Measurements from ENCODE around the gene NUBPL.
"Not testable (repeated sequence)": the region's sequence is repeated elsewhere in the genome, so short reads cannot be mapped to it uniquely, and the experiment has no call there.

The NUBPL gene

DNA sequence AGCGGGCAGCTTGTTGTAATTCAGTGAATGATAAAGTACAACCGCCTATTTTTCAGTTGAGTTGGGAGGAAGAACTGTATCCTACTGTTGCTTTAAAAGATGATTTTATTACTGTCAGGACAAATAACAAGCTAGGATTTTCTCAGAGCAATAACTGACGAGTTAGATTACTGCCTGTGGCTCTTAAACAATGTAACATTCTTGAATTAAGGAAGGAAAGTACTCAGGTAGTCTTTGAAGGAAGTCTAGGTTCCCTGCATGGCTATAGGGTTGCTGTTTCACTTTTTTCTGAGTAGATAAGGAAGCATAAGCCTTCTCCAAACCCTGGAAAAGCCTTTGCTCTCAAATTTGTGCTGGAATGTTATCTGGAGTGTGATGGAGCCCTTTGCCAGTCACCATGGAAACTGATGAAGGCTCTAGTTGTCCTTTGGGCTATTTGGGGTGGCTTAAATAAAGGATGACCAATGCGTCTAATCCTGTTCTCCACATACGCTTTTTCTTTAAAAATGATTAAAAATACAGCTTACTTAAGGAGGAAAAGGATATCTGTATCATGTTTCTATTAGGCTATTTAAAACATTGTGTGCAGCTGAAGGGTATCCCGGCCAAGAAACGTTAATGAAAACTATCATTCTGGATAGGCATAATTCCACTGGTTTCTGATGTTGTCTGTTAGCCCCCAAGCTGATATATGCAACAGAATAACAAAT is 17.7 kb downstream of the NUBPL start:
- no peak for DNase-seq

DNA sequence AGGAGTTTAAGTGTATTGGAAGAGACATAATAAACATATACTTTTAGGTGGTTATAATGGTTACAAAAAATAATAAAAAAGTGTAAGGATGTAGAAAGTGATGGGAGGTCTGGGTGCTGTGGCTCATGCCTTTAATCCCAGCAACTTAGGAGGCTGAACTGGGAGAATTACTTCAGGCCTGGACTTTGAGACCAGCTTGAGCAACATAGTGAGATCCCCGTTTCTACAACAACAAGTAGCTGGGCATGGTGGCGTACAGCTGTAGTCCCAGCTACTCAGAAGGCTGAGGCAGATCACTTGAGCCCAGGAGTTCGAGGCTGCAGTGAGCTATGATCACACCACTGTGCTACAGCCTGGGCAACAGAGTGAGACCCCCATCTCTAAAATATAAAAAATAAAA is 19.0 kb downstream of the NUBPL start:
- no peak for DNase-seq

DNA sequence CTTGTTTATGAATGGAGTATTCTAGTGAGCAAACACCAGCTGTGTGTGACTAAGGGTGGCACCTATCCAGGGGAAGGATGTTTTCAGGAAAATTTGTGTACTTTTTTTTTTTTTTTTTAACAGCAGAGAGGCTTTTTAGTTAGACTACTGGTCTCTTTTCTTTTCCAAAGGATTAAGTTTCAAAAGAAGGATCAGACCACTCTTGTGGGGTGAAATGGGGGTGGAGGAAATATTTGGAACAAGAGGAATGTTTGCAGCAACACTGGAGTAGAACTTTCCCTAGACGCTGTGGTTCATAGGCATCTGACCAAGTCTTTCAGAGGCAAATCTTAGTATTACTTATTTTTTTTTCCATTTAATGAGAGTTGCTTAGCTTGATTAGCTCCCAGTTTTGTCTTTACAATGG is 21.1 kb downstream of the NUBPL start:
- DNase-seq, result no peak

DNA sequence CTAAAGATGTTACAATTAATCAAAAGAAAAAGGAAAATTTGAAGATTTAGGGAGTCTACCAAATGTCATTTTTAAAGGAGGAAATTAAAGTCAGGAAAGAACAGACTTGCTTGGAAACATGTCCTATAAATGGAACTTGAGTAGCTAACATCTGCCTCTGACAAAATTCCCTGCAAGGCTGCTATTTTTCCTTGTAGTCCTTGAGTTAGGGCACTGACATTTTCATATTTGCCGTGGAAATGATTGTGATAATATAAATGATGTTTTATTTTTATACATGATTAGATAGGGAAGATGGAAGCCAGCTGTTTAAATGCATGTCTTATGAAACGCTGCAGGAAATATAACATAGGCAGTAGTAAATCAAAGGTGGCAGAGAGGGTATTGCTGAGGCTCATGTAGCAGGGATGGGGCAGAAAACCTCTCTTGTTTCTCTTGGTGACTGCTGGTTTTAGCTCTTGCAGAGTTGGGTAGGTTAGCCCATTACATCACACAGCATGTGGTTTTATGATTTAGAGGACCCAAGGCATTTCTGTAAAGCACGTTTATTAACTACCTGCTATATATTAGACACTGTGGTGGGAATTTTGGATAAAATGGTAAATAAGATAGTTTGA is 21.7 kb downstream of the NUBPL start:
- no peak for DNase-seq

DNA sequence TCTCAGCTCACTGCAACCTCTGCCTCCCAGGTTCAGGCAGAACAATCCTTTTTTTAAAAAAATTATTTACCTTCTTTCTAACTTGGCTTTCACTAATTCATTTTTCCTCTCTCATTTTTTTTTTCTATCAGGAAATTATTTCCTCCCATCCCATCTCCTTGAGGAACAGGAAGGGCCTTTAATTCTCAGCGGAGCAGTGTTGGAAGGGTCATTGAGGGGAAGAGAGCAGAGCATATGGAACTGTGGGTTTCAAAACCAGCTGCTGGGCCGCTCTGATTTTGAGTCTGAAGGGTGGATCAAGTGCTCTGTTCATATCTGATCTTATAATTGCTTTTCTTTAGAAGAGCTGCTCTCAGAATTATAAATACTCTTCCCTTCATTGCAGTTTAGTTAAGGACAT is 29.0 kb downstream of the NUBPL start:
- DNase-seq, result no peak

DNA sequence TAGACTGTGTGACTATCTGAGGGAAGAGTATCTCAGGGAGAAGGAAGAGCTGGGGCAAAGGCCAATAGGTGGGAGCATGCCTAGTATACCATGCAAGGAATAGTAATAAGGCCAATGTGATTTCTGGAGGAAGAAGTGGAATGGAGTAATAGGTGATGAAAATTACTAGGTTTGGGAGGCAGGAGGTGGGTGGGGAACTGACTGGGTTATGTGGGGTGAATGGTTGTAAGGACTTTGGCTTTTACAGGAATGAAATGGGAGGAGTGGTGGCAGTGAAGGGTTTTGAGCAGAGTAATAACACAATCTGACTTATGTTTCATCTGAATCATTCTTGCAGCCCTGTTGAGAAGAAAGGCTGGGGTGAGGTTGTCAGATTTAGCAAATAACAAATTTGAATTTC is 30.9 kb downstream of the NUBPL start:
- no peak for DNase-seq

DNA sequence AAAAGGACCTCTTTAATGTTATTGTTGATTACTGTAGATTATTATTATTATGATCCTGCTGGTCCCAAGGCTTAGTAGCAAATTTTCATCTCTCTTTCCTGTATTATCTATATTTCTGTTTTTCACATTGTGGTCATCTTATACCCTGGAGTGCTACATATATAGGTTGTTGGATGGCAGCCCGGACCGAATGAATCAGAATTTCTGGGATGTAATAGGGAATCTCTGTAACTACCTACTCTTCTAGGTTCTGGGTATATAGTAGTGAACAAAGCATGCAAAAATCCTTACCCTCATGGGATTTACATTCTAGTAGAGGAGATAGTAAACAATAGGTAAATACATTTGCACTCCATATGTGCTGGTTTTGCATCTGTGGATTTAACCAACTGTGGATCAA is 31.4 kb downstream of the NUBPL start:
- no peak for DNase-seq

DNA sequence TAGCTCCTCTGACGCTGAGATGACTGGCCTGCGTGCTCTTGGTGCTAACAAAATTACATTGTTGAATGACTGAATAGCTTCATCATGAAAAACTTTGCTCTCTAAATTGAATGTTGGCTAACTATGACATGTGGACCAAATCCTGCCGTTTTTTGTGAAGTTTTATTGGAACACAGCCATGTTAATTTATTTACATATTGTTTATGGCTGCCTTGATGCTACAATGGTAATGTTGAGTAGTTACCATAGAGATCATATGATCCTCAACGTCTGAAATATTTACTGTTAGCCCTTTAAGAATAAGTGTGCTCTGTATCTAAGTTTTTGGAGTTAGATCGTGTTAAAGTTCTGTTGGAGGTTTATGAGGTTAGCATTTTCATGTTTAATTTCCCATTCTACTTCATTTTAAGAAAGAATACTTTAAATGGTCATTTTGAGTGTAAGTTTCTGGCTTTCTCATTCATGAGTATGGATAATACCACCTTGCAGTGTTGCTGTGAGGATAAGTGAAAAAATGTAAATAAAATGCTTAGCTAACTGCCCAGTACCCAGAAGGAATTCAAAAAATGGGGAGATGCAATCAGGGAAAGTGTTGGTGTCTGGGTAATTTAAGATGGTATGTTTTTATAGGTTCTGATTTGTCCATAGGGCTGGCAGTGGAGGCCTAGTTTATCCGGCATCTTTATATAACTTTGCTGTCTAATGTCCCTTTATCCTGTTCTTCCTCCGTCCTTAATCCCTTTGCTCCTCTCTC is 35.3 kb downstream of the NUBPL start:
- DNase-seq, result no peak

DNA sequence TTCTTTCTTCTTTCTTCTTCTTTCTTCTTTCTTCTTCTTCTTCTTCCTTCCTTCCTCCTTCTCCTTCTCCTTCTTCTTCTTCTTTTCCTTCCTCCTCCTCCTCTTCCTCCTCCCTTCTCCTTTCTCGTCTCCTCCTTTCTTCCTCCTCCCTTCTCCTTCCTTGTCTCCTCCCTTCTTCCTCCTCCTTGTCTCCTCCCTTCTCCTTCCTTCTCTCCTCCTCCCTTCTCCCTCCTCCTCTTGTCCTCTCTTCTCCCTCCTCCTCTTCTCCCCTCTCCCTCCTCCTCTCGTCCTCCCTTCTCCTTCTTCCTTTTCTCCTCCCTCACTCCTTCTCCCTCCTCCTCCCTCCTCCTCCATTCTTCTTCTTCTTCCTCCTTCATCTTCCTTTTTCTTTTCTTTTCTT is 44.5 kb downstream of the NUBPL start:
- no peak for DNase-seq

DNA sequence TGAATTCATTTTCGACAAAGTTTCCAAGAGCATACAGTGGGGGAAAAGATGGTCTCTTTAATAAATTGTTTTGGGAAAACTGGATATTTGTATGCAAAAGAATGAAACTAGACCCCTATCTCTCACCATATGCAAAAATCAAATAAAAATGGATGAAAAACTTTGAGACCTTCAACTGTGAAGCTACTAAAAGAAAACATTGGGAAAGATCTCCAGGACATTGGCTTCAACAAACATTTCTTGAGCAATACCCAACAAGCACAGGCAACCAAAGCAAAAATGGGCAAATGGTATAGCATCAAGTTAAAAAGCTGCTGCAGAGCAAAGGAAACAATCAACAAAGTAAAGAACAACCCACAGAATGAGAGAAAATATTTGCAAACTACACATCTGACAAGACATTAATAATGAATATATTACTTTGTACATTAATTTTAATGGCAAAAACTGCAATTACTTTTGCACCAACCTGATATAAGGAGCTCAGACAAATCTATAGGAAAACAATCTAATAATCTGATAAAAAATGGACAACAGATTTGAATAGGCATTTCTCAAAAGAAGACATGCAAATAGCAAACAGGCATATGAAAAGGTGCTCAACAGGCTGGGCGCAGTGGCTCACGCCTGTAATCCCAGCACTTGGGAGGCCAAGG is 50.7 kb downstream of the NUBPL start:
- DNase-seq, result no peak

DNA sequence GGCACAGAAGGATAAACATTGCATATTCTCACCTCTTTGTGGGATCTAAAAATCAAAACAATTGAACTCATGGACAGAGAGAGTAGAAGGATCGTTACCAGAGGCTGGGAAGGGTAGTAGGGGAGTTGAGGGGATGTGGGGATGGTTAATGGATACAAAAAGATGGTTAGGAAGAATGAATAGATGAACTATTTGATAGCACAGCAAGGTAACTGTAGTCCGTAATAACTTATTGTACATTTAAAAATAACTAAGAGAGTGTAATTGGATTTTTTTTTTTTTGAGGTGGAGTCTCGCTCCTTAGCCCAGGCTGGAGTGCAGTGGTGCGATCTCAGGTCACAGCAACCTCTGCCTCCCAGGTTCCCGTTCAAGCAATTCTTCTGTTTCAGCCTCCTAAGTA is 52.0 kb downstream of the NUBPL start:
- no peak for DNase-seq

DNA sequence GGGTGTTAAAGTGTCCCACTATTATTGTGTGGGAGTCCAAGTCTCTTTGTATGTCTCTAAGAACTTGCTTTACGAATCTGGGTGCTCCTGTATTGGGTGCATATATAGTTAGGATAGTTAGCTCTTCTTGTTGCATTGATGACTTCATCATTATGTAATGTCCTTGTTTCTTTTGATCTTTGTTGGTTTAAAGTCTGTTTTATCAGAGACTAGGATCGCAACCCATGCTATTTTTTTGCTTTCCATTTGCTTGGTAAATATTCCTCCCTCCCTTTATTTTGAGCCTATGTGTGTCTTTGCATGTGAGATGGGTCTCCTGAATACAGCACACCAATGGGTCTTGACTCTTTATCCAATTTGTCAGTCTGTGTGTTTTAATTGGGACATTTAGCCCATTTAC is 57.7 kb downstream of the NUBPL start:
- DNase-seq, result not testable (repeated sequence)

DNA sequence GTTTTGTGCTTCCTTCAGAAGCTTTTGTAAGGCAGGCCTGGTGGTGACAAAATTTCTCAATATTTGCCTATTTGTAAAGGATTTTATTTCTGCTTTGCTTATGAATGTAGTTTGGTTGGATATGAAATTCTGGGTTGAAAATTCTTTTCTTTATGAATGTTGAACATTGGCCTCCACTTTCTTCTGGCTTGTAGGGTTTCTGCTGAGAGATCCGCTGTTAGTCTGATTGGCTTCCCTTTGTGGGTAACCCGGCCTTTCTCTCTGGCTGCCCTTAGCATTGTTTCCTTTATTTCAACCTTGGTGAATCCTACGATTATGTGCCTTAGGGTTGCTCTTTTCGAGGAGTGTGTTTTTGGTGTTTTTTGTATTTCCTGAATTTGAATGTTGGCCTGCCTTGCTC is 58.2 kb downstream of the NUBPL start:
- no peak for DNase-seq

DNA sequence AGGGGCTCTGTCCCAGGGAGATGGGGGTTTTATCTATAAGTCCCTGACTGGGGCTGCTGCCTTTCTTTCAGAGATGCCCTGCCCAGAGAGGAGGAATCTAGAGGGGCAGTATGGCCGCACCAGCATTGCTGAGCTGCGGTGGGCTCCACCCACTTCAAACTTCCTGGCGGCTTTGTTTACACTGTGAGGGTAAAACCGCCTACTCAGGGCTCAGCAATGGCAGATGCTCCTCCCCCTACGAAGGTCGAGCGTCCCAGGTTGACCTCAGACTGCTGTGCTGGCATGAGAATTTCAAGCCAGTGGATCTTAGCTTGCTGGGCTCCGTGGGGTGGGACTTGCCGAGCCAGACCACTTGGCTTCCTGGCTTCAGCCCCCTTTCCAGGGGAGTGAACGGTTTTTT is 59.7 kb downstream of the NUBPL start:
- not testable (repeated sequence) for DNase-seq

DNA sequence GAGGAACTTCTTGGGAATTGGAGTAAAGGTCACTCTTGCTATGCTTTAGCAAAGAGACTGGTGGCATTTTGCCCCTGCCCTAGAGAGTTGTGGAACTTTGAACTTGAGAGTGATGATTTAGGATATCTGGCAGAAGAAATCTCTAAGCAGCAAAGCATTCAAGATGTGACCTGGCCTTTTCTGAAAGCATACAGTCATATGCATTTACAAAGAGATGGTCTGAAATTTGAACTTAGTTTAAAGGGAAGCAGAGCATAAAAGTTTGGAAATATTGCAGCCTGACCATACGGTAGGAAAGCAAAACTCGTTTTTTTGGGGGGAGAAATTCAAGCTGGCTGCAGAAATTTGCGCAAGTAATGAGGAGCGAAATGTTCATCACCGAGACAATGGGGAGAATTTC is 60.9 kb downstream of the NUBPL start:
- DNase-seq, result no peak

DNA sequence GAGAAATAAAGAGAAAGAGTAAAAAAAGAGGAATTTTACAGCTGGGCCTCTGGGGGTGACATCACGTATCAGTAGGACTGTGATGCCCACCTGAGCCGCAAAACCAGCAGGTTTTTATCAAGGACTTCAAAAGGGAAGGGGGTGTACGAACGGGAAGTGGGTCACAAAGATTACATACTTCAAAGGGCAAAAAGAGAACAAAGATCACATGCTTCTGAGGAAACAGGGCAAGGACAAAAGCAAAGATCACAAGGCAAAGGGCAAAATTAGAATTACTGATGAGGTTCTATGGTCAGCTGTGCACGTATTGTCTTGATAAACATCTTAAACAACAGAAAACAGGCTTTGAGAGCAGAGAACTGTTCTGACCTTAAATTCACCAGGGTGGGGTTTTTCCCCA is 91.7 kb downstream of the NUBPL start:
- not testable (repeated sequence) for DNase-seq

DNA sequence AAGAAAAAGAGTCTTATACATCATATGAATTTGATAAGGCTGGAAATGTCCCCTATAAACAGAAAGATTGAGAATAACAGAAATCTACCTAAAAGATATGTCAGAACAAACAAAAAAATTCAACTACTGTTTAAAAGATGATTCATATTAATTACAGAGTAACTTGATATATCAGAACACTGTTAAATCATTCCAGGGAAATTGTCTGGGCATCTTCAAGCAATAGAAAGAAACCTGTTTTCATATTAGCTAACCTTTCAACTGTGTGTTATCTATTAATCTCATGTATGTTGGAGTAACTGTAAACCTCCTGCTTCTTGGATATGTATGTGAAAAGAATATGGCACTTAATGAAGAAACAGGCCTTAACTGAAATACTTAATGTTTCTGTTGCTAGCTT is 96.7 kb downstream of the NUBPL start:
- no peak for DNase-seq

DNA sequence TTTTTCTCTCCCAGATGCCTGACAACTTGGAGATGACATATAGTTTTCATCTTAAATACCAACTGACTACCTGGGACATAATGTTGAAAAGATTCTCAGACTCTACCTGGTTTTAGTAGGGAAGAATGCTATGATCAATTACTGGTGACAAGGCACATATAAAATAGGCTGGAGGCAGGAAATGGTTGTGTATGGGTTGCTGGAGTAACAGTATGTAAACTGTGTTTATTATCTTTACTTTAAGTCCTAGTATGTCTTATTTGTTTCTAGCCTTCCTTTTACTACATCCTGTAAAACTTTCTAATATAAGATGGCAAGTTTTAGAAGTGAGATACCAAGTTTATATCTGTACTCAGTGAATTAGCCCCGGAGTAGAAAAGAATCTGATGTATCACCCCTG is 98.1 kb downstream of the NUBPL start:
- DNase-seq, result no peak

DNA sequence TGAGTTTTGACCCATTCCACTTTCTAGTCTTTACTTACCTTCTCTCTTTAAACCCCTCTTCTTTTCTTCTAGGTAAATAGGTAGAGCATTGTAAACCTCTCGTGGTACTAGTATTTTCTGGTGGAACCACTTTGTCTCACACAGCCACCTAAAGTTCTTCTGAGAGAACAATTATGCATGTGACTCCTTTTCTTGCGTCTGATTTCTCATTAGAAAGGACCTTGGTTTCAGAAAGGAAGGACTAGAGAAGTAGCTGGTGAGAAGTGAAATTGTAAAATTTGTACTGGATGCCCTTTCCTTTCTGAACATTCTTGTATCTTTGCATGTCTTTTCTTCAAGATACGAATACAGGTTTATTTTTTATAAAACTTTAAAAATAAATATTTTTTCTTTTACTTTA is 99.0 kb downstream of the NUBPL start:
- no peak for DNase-seq

DNA sequence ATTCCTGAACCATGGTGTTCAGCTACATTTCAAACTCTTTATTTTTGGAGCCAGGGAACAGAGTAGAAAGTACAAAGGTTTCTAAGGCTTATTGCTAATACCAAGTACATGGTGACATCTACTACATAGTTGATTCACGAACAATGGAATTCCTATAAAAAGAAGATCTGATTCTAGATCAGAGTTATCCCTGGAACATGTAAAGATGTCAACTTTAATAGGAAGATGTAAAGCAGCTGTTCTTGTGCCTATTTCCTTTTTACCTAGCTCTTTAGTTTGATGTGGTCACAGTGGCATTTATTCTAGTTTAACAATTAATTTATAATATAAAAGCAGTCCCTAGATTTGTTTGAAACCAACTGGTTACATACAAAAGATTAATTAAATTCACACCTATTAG is 99.5 kb downstream of the NUBPL start:
- DNase-seq, result no peak

DNA sequence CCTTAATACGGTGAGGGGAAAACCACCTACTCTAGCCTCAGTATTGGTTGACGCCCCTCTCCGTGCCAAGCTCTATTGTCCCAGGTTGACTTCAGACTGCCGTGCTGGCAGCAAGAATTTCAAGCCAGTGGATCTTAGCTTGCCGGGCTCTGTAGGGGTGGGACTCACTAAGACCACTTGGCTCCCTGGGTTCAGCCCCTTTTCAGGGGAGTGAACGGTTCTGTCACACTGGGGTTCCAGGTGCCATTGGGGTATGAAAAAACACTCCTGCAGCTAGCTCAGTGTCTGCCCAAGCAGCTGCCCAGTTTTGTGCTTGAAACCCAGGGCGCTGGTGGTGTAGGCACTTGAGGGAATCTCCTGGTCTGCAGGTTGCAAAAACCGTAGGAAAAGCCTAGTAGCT is 107.1 kb downstream of the NUBPL start:
- DNase-seq, result no peak

DNA sequence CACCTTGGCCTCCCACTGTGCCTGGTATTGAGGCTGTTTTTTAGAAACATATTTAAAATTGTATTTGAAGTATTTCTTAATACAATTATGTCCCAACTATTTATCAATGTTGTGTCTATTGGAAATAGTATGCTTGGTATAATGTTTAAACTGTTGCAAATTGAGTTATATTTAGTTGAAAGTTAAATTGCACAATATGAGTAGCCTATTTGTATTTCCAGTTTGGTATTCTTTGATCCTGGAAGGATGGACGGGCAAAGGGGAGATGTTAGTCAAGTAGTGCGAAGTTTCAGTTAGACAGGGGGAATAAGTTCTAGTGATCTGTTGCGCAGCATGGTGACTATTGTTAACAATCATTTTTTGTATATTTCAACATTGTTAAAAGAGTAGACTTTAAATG is 111.5 kb downstream of the NUBPL start:
- no peak for DNase-seq

DNA sequence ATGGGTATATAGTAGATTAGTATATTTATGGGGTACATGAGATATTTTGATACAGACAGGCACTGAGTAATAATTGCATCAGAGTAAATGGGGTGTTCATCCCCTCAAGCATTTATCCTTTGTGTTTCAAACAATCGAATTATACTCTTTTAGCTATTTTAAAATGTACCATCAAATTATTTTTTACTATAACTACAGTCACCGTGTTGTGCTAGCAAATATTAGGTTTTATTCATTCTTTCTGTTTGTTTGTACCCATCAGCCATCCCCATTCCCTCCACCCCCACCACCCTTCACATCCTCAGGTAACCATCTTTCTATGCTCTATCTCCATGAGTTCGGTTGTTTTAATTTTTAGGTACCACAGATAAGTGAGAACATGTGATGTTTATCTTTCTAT is 115.8 kb downstream of the NUBPL start:
- no peak for DNase-seq

DNA sequence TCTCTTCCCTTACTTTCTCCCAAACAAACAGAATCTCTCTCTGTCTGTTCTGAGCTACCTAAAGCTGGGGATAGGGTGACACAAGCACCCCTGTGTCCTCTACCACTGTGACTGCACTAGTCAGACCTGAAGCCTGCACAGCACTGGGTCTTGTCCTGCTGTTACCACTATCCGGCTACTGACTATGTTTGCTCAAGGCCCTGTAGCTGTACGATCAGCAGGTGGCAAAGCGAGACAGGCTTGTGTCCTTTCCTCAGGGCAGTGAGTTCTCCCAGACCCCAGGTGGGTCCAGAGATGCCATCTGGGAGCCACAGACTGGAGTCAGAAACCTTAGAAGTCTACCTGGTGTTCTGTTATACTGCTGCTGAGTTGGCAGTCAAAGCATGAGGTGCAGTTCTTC is 116.4 kb downstream of the NUBPL start:
- DNase-seq, result no peak
